ENCODE measurements around the gene PLXDC1.
"Not testable (repeated sequence)": the region's sequence is repeated elsewhere in the genome, so short reads cannot be mapped to it uniquely, and the experiment has no call there.

PLXDC1 gene

DNA sequence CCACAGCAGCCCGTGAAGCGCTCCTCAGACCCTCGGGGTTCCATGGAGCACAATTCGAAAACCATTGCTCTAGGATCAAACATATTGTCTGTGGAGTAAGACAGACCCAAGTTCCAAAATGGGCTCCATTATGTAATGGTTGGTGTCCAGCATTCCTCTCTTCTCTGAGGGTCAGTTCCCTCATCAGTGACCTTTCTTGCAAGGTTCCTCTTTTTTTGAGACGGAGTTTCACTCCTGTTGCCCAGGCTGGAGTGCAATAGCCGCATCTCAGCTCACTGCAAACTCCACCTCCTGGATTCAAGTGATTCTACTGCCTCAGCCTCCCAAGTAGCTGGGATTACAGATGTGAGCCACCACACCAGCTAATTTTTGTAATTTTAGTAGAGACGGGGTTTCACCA lies 28.4 kb downstream of the PLXDC1 start:
- no peak for DNase-seq

DNA sequence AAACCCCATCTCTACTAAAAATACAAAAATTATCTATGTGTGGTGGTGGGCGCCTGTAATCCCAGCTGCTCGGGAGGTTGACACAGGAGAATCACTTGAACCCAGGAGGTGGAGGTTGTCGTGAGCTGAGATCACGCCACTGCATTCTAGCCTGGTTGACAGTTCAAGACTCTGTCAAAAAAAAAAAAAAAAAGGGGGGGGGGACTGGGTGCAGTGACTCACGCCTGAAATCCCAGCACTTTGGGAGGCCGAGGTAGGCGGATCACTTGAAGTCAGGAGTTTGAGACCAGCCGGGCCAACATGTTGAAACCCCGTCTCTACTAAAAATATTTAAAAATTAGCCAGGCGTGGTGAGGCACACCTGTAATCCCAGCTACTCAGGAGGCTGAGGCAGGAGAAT lies 29.5 kb downstream of the PLXDC1 start:
- DNase-seq = not testable (repeated sequence)

DNA sequence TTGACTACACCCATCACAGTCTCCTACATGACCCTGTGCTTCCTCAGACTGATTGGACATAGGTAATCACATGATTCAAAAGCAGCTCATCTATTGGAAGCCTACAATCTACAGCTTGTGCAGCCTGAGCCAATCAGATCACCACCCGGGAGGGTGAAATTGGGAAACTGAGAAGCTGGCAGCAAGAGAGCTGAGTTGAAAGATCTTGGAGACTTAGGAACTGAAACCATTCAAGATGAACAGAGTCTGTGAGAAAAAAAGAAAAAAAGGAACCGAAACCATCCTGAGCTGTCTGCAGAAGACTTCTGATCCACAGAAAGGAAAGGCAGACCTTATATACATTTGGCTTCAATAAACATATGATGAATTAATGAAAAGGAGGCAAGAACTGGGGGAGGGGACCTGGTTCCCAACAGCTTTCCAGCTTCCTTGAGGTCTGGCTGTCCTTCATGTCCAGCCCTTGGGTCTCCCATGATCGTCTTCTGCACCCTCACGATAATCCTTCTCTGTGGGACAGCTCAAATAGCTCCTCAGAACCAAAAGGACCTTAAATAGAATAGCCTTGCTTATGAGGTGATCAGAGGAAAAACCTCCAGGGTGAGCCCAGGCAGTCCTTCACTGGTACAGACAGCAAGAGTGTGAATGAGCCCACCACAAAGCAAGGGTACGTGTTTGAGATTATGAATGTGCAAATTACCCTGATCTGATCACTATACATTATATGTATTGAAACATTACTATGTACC lies 32.6 kb downstream of the PLXDC1 start:
- DNase-seq = no peak

DNA sequence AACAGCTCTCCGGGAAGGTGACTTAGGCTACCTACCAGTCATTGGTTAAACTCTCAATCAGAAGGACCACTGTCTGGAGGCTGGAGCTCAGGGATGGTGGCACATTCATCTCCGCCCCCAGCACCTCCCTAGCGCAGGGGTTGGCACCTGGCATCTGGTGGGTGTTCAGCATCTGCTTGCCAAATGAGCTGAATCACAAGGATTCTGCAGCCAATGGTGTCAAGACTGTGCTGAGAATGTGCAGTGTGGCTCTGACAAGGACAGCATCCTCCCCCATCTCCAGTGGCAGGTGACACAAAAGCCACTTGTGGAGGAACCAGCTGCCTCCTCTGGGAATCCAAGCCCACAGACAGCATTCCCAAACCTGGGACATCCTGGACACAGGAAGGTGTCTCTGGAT lies 35.2 kb downstream of the PLXDC1 start:
- no peak for DNase-seq

DNA sequence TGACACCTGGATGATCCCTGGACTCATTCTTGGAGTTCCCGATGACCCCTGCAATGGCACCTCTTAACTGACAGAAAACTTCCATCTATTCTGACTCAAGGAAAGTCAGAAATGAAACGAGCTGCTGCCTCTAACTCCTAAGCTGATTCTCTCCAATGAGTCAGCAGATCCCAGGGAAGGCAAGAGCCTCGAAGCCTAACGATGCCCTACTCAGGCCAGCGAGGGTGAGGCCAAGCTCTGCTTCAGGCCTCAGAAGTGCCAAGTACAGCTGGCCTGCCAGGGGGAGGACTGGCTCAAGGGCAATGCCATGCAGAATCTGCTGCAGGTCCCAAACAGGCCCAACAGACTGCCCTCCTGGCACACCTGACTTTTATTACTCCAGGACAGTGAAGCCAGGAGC lies 36.3 kb downstream of the PLXDC1 start:
- DNase-seq = no peak

DNA sequence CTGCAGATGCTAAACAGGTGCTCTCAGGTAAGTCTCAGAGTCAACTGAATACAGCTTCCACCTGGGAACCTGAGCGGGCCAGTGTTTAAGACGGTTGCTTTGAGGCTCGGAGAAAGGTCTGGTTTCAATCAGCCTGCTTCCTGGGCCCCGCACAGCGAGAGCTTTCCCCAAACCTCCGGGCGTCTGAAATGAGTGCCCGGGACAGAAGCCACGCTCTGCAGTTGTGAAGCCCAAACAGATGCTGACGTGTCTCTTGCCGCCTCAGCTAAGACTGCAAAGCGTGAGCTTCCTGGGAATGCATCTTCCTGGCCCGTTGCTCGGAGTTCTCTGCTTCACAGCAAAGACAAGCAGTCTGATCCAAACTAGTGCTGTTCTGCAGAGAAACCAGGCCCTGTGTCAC lies 36.7 kb downstream of the PLXDC1 start:
- no peak for DNase-seq

DNA sequence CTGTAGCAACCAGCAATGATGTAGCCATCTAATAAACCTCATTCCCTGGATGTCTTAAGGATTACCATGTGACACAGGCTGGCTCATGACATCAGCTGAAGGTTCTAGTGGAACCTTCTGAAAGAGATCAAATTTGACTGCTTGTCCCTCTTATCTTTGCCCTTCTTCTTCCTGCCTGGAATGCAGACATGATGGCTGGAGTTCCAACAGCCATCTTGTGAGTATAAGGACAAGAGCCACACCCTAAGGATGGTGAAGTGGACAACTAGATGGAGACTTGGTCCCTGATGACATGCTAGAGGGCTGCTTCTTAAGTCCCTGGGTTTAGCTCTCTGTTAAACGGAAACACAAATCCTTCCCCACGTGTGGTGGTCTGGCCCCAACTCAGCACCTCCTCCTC lies 37.6 kb downstream of the PLXDC1 start:
- DNase-seq = no peak

DNA sequence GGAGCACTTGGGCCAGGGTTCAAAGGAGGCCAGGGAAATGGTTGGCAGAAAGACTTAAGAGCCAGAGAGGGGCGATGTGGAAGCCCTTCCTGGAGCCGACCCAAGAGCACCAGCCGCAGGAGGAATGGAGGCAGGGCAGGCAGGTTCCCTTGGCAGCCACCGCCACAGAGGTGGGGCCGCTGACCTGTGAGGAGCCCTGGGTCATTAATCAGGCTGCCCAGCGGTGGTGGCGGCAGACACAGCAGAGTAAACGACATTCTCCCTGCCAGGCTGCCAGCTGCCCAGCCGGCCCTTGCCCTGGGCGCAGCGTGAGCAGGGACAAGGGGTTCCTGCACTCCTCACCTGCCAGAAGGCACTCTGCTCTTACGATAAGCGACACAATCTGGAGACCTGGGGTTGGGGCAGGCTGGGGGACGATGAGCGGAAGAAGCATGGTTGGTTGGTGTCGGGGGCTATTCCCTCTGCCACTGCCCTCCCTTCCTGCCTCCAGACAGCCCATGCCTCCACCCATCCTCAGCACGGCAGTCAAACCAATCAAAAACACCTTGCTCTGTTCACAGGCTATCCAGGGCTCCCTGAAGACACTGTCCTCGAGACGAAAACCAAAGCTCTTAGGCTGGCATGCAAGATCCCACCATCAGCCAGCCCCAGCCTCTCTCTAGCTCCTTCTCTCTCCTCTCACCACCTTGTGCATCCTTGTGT lies 40.9 kb downstream of the PLXDC1 start:
- DNase-seq = no peak

DNA sequence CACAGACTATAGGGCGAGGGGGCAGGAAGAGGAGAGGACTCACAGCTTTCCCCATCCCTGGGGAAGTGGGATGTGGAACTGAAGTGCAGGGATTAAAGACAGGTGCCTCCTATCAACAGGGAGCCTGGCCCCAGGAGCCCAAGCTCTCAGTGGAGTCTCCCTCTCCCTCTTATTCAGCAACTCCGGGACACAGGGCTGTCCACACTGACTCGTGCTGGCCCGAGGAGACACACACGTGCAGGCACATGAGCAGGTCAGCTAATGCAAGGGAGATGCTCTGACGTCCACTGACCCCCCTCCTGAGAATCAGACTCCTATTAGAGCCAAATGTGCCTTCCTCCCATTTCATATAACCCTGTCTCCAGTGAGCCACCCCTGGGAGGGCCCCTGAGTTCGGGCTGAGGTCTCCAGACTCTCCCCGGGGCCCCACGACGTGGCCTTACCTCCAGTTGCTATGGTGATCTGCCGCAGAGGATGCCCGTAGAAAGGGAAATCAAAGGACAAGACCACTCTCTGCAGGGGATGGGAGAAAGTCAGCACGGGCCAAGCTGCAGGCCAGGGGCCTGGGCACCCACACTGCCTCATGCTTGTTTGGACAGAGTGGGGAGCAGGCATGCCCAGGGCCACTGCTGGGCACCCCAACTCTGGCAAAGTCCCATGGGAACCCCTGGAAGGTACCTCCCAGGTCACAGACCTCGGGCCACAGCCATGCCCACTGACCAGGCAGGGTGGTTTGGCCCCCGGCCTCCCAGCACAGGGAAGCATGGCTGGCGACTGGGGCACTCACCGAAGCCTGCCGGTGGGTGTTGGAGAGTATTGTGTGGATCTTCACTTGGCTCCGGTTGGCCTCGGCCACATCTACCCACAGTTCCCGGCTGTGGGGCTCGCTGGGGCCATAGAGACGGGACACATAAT lies 42.7 kb downstream of the PLXDC1 start:
- no peak for DNase-seq

DNA sequence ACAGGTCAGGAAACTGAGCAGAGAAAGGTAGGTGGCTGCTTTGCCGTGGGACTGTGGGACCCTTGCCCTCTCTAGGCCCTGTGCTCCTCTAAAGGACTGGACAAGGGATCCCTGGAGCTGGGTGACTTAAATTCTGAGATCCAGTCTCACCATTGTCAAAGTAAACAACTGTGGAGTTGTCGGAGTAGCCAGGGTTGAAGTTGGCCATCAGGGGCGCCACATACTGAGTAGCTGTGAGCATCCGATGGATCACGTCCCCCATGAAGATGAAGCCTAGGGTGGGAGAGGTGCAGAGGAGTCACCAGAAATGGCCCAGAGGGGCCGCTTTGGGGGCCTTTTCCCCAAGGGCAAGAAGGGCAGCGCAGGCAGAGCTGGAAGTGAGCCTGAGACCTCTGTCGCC lies 43.5 kb downstream of the PLXDC1 start:
- no peak for DNase-seq

DNA sequence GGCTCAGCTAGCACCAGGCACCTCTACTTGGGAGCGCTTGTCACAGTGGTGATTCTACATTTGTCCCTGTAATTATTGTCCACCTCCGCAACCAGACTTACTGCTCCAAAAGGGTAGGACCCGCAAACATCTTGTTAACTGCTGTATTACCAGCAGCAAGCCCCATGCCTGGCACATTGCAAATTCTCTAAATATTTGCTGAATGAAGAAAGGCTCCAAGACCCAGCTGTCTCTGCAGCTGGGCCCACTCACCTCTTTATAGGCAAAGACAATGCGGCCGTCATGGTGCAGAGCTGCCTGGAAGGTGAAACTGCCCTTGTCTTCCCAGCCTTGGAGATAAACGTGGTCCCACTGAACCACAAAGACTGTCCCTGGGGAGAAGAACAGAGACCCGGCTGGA lies 44.3 kb downstream of the PLXDC1 start:
- DNase-seq = no peak

DNA sequence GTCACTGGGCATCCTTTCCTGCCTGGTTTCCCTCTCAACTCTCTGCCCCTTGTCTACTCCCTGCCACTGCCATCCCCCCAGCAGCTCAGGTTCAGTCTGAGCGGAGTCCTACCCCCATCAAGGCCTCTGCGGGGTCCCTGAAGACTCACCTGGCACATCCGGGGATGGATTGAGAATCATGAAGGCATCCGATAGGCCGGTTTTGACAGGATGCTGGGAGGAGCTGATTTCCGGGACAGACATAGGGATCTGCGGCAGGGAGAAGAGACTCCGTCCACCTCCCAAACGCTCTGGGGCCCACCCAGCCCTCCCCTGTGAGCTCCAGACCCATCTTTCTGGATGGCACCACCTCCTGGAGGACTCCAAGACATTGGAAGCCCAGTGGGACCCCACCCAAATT lies 45.7 kb downstream of the PLXDC1 start:
- DNase-seq = no peak

DNA sequence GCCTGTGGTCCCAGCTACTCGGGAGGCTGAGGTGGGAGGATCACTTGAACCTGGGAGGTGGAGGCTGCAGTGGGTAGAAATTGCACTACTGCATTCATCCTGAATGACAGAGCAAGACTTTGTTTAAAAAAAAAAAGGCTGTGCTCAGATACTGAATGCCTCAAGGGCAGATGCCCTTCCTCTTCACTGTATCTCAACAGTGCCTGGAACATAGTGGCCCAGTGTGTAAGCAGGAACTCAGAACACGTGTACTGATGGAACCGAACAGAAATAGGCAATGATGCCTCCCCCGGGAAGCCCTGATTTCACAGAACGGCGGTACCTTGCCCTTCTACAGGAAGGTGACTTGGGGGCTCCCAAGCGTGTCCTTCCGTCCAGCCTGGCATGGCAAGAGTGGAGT lies 46.8 kb downstream of the PLXDC1 start:
- DNase-seq = no peak

DNA sequence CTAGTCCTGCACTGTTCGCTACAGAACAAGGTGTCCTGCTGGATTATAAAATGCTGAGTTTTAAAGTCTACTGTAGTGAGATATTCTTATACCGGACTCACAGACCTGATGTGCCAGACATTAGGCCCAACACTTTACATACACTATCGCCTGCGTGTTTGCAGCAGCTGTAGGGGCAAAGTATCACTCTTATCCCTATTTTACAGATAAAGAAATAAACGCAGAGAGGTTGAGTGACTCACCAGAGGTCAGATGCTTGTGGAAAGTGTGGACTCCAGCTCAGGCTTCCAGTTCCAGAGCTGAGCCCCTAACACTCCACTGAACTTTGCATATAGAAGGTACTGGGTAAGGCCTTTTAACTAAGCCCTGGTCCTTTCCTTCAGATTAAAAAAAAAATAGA lies 47.4 kb downstream of the PLXDC1 start:
- no peak for DNase-seq

DNA sequence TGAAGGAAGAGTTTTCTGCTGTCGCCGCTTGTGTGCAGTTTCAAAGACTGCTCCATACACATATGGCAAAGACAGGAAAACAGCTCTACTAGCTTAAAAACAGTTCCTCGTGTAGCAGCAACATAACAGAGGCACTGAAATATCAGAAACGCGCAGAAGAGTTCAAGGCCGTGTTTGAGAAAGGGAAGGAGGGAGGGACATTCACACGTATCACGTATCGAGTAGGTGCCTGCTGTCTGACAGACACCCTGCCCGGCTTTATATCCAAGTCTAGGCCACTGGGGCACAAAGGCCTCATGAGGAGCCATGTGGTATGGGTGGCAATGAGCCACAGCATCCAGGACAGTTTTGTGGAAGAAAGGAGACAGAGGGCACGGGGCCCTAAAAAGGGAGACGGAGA lies 50.3 kb downstream of the PLXDC1 start:
- no peak for DNase-seq

DNA sequence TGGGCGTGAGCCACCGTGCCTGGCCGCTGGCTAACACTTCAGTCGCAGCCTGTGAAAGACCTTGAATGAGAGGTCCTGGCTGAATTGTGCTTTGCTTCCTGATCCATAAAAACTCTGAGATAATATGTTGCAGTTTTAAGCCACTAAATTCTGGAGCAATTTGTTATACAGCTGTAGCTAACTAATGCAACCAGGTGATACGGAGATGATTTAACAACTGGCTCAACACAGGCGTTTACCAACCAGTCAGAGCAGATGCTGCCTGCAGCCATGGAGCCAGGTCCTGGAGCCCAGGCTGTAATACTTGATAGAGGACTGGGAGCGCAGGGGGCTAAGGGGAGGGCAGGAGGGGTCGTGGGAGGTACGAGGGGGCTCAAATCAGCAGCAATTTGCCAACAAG lies 50.9 kb downstream of the PLXDC1 start:
- no peak for DNase-seq

DNA sequence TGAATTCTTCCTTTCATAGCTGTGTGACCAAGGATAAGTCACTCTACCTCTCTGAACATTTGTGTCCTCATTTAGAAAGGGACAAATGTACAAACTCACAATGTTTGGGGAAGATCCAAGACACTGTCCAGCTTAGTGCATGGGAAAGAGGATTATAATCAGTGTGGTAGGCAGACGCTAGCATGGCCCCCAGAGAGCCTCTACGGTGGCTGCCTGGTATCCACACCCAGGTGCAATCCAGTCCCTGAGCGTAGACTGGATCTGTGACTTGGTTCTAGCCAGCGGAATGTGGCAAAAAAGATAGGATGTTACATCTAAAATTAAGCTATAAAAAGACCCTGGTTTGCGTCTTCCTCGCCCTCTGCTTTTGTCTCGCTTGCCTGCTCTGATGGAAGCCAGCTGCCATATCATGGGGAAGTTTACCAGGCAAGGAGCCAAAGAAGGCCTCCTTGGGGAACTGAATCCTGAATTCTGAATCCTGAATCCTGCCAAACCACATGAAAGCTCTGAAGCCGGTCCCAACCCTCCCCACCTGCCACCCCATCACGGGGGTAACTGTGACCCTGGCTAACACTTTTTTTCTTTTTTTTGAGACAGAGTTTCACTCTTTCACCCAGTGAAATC lies 51.7 kb downstream of the PLXDC1 start:
- DNase-seq = no peak

DNA sequence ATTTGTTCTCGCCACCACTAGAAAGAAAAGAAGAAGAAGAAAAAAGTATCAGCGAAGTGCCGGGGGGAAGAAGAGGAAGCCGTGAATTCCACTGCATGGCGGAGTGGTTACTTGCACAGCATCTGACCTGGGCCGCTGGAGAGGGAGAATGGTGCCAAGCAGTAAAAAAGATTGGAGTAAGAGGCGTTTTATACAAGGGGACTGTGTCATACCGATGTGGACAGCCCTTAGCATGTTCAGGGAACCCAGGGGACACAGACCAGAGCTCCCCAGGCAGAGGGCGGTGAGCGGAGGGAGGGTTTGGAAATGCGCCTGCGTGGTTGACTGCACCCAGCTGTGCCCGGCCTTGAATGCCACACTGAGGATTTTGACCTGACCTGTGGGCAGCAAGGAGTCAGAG lies 52.8 kb downstream of the PLXDC1 start:
- no peak for DNase-seq

DNA sequence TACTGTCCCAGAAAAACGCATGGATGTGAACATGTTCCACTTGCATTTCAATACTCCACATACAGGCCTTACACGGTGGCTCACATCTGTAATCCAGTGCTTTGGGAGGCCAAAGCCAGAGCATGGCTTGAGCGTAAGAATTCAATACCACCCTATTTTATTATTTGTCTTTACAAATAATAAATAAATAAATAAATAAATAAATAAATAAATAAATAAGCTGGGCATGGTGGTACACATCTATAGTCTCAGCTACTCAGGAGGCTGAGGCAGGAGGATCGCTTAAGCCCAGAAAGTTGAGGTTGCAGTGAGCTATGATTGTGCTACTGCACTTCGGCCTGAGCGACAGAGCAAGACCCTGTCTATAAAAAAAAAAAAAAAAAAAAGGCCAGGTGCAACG lies 53.9 kb downstream of the PLXDC1 start:
- DNase-seq = no peak

DNA sequence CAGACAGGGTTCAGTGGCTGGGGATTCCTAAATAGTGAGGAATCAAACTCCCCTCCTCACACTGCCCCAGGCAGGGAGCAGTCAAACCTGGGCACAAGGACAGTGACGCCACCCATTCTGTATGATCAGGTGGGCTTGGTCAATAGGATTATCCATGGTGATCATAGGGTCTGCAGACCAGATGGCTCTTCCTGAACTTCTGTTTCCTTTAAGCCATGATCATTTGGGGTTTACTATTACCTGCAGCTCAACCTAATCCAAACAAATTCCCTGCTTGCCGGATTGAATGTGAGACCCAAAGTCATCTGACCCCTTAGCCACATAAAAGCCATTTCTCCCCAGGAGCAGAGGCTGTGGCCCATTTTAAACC lies 54.3 kb downstream of the PLXDC1 start:
- no peak for DNase-seq

DNA sequence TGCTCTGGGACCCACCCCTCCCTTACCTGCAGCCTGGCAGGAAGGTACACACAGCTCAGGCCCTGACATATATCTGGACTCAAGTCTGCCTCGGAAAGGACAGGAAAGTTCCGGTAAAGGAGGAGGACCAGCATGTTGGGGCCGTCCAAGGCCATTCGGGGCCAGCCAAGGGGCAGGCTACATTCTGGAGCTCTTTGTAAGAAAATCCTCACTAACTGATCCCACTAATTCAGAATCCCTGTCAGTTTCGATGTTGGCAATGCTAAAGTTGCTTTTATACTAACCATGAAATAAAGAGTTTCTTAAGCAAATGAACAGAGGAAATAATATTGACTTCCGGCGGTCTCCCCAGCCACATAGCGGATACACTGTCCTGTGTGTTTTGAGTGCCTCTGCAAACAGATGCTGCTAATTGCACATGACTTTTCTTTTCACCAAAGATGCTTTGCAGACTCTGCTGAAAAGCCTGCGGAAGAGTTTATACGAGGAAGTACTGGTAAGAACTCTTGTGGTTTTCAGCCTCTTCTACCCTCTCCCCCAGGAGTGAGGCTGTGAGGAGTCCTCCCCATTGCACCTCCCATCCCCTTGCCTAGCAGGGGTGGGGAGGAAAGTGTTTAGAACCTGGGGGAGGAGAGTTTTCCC lies 54.8 kb downstream of the PLXDC1 start:
- DNase-seq = peak; percentile 28

DNA sequence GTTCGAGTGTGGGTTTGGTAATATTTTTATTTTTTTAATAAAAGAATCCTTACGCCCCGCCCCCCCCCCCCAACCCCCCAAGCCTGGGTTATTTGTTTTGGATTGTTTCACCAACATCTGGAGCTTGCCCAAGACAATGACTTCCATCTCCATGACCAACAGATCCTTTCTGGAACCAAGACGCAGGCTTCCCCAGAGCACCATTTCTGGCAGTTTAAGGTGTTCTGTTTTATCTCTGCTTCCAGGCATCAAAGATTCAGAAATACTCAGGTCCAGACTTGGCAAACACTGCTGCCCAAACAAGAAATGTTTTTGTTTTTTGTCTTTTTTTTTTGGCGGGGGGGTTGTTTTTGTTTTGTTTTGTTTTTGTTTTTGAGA lies 56.1 kb downstream of the PLXDC1 start:
- DNase-seq = no peak
